GM23338 (cell line): ENCODE data around the gene SPA17. TPM values are rescaled to one million over a fixed set of nuclear protein-coding genes. Genes with fewer than 3 reads are reported as not detected.

Experiments used
- ATAC-seq: fragments of 200-7000 bp; cut with Tn5 transposase; 3 replicates; pipeline ENCODE4 v1.9.1; 2020
- DNase-seq: peaks from one replicate; pipeline ENCODE4 v3.0.0-alpha.2; 2015; ENCODE audit warnings: low spot score
- H2AFZ ChIP-seq: fragments of 200-600 bp; sonication (generic); 2 replicates; pipeline ENCODE4 v1.8.0; 2016; ENCODE audit warnings: antibody characterized with exemption, mild to moderate bottlenecking, moderate library complexity
- H3F3A ChIP-seq: fragments of 200-600 bp; sonication (generic); replicated peaks from 2 replicates; pipeline ENCODE4 v1.8.0; 2017; ENCODE audit warnings: antibody characterized with exemption, mixed run types, low read depth
- H3K27ac ChIP-seq: fragments of 200-600 bp; sonication (generic); 2 replicates; pipeline ENCODE4 v1.6.1; 2016; ENCODE audit warnings: low read depth
- H3K27me3 ChIP-seq: fragments of 200-600 bp; sonication (generic); 2 replicates; pipeline ENCODE4 v1.8.0; 2016; ENCODE audit warnings: mild to moderate bottlenecking, mixed run types, moderate library complexity; ENCODE audit not compliant: insufficient read depth
- H3K36me3 ChIP-seq: fragments of 200-600 bp; sonication (generic); 2 replicates; pipeline ENCODE4 v1.8.0; 2016; ENCODE audit warnings: mild to moderate bottlenecking; ENCODE audit not compliant: insufficient read depth
- H3K4me1 ChIP-seq: fragments of 200-600 bp; sonication (generic); 2 replicates; pipeline ENCODE4 v1.8.0; 2016; ENCODE audit warnings: mild to moderate bottlenecking, moderate library complexity; ENCODE audit not compliant: insufficient read depth
- H3K4me2 ChIP-seq: fragments of 200-600 bp; sonication (generic); 2 replicates; pipeline ENCODE4 v1.7.1; 2017; ENCODE audit warnings: mixed run types
- H3K4me3 ChIP-seq: fragments of 200-600 bp; sonication (generic); 2 replicates; pipeline ENCODE4 v1.6.1; 2016; ENCODE audit warnings: mixed run types
- H3K79me2 ChIP-seq: fragments of 200-600 bp; sonication (generic); replicated peaks from 2 replicates; pipeline ENCODE4 v1.8.0; 2017; ENCODE audit warnings: mild to moderate bottlenecking; ENCODE audit not compliant: insufficient read depth
- H3K9me2 ChIP-seq: fragments of 200-600 bp; sonication (generic); 2 replicates; pipeline ENCODE4 v1.8.0; 2017; ENCODE audit not compliant: insufficient read depth
- H4K20me1 ChIP-seq: fragments of 200-600 bp; sonication (generic); replicated peaks from 2 replicates; pipeline ENCODE4 v1.8.0; 2017; ENCODE audit warnings: mild to moderate bottlenecking; ENCODE audit not compliant: insufficient read depth
- H3K27ac Mint-ChIP-seq: 2 replicates; pipeline ENCODE4 v1.8.0; 2020; ENCODE audit warnings: inconsistent platforms, mild to moderate bottlenecking, moderate library complexity, mixed read lengths
- H3K27me3 Mint-ChIP-seq: 3 replicates; pipeline ENCODE4 v1.8.0; 2022; ENCODE audit warnings: low read depth, mild to moderate bottlenecking, moderate library complexity, mixed read lengths, inconsistent platforms; ENCODE audit not compliant: insufficient read depth, poor library complexity
- H3K36me3 Mint-ChIP-seq: 3 replicates; pipeline ENCODE4 v1.8.0; 2021; ENCODE audit warnings: low read depth, mild to moderate bottlenecking, inconsistent platforms, moderate library complexity, mixed read lengths
- H3K4me1 Mint-ChIP-seq: 3 replicates; pipeline ENCODE4 v1.8.0; 2020; ENCODE audit warnings: mild to moderate bottlenecking, inconsistent platforms, mixed read lengths
- H3K4me3 Mint-ChIP-seq: 3 replicates; pipeline ENCODE4 v1.8.0; 2021; ENCODE audit warnings: moderate library complexity, mild to moderate bottlenecking, inconsistent platforms, mixed read lengths
- H3K9me3 Mint-ChIP-seq: 3 replicates; pipeline ENCODE4 v1.8.0; 2020; ENCODE audit warnings: moderate library complexity, mild to moderate bottlenecking, inconsistent platforms, mixed read lengths
- JUNB ChIP-seq: IDR thresholded peaks from one replicate; pipeline ENCODE4 v1.6.1; 2016; ENCODE audit warnings: antibody characterized with exemption; ENCODE audit not compliant: unreplicated experiment
- POLR2AphosphoS5 ChIP-seq: IDR thresholded peaks from 2 replicates; pipeline ENCODE4 v1.6.1; 2016; ENCODE audit warnings: antibody characterized with exemption, low read depth
- polyA plus RNA-seq: library from polyadenylated mRNA; unstranded; fragments of >200 nt; fragmentation: Nextera tagmentation; extraction: Ambion mirVana; gene quantifications from 2 replicates; pipeline ENCODE4 v1.2.1, GENCODE V29; 2016
- total RNA-seq: library from RNA; depleted of rRNA; stranded (reverse); fragments of >200 nt; shearing (Covaris generic); gene quantifications from 2 replicates; pipeline ENCODE4 v1.2.3, GENCODE V29; 2014
- TF ChIP-seq, protein P1 (sequence below): fragments of 250-450 bp; sonication (Bioruptor Pico); IDR thresholded peaks from 2 replicates; pipeline ENCODE4 v1.5.0; 2020; ENCODE audit warnings: mild to moderate bottlenecking, moderate library complexity
- TF ChIP-seq, protein P2 (sequence below): IDR thresholded peaks from one replicate; pipeline ENCODE4 v1.6.1; 2018; ENCODE audit warnings: antibody characterized with exemption; ENCODE audit not compliant: unreplicated experiment

Gene SPA17
- total and polyA plus RNA-seq, 2 experiments from 2014 or later = 3.2 to 14.9 TPM

DNA sequence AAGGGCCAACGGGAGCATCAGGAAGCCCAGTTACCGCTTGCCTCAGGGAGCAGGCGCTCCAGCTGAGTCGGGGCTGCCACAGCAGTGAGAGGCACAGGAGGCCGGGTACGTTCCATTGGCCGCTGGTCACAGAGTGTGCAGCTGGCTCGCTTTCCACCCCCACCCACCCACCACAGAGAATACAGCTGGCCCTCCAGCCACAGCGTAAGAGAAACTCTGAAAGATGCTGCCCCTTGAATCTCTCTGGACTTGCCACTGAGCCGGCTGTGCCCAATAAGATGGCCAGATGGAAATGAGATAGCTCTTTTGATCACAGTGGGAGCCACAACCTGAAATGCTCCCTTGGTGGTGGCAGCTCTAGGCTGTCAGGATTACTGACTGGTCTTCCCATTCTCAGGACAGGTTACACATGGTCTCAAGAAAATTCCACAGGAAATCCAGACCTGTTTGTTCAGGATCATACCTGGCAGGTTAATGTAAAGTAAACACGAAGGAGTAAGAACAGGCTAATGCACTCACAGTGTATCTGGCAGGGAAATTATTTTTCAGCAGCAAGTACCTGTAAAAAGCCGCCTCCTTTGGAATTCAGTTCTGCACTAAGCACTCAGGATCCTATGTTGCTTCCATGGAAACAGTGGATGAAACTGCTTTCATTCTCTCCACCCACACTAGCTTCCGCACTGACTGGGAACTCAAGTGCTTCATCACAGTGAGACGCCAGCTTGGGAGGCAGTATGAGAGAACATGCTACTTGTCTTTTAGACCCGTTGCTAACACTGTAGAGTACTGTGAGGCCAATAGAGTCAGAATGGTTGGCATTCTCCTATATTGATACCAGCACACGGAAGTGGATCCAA lies 16.7 kb upstream of the SPA17 start (continued):
- TF ChIP-seq, protein P1, sequence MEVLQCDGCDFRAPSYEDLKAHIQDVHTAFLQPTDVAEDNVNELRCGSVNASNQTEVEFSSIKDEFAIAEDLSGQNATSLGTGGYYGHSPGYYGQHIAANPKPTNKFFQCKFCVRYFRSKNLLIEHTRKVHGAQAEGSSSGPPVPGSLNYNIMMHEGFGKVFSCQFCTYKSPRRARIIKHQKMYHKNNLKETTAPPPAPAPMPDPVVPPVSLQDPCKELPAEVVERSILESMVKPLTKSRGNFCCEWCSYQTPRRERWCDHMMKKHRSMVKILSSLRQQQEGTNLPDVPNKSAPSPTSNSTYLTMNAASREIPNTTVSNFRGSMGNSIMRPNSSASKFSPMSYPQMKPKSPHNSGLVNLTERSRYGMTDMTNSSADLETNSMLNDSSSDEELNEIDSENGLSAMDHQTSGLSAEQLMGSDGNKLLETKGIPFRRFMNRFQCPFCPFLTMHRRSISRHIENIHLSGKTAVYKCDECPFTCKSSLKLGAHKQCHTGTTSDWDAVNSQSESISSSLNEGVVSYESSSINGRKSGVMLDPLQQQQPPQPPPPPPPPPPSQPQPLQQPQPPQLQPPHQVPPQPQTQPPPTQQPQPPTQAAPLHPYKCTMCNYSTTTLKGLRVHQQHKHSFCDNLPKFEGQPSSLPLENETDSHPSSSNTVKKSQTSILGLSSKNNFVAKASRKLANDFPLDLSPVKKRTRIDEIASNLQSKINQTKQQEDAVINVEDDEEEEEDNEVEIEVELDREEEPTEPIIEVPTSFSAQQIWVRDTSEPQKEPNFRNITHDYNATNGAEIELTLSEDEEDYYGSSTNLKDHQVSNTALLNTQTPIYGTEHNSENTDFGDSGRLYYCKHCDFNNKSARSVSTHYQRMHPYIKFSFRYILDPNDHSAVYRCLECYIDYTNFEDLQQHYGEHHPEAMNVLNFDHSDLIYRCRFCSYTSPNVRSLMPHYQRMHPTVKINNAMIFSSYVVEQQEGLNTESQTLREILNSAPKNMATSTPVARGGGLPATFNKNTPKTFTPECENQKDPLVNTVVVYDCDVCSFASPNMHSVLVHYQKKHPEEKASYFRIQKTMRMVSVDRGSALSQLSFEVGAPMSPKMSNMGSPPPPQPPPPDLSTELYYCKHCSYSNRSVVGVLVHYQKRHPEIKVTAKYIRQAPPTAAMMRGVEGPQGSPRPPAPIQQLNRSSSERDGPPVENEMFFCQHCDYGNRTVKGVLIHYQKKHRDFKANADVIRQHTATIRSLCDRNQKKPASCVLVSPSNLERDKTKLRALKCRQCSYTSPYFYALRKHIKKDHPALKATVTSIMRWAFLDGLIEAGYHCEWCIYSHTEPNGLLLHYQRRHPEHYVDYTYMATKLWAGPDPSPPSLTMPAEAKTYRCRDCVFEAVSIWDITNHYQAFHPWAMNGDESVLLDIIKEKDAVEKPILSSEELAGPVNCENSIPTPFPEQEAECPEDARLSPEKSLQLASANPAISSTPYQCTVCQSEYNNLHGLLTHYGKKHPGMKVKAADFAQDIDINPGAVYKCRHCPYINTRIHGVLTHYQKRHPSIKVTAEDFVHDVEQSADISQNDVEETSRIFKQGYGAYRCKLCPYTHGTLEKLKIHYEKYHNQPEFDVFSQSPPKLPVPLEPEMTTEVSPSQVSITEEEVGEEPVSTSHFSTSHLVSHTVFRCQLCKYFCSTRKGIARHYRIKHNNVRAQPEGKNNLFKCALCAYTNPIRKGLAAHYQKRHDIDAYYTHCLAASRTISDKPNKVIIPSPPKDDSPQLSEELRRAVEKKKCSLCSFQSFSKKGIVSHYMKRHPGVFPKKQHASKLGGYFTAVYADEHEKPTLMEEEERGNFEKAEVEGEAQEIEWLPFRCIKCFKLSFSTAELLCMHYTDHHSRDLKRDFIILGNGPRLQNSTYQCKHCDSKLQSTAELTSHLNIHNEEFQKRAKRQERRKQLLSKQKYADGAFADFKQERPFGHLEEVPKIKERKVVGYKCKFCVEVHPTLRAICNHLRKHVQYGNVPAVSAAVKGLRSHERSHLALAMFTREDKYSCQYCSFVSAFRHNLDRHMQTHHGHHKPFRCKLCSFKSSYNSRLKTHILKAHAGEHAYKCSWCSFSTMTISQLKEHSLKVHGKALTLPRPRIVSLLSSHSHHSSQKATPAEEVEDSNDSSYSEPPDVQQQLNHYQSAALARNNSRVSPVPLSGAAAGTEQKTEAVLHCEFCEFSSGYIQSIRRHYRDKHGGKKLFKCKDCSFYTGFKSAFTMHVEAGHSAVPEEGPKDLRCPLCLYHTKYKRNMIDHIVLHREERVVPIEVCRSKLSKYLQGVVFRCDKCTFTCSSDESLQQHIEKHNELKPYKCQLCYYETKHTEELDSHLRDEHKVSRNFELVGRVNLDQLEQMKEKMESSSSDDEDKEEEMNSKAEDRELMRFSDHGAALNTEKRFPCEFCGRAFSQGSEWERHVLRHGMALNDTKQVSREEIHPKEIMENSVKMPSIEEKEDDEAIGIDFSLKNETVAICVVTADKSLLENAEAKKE (CRISPR knock-in tag) = no peak

DNA sequence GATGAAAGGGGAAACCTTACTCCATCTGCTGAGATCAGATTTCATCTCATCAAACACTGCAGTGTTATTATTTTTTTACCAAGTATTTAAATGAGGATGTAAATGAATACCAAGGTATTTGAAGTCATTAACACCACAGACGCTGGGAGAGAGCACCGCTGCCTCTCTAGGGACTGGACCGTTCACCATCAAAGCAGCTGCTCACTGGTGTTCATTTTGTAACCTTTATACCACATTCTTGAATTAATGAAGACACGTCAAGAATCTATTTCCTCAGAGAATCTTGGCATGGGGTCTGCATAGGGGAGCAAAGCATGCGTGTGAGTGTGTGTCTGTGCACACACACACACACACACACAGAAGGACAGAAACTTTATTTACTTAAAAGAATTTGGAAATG lies 15.8 kb upstream of the SPA17 start:
- H3K9me2 ChIP-seq = no peaks in the 10 kb centered on the region
- H3K27ac Mint-ChIP-seq = no peak overlapping the region
- peaks cover 7% of the 10 kb centered on the region for H3K27me3 Mint-ChIP-seq
- peaks cover 17% of the 10 kb centered on the region for H3K4me1 ChIP-seq
- peak; percentile 51 for ATAC-seq
- no peak overlapping the region for H3K27ac ChIP-seq
- H3F3A ChIP-seq = no peaks in the 10 kb centered on the region
- peak overlapping the region; percentile 6; the same call in 1 of the 2 replicates for H3K4me2 ChIP-seq
- no peaks in the 10 kb centered on the region for H3K79me2 ChIP-seq
- 0 out of 3 replicates have a peak overlapping the region, but pooled peaks have one; percentile 7 for H3K4me3 Mint-ChIP-seq
- H4K20me1 ChIP-seq = no peaks in the 10 kb centered on the region
- no peak overlapping the region for H2AFZ ChIP-seq
- no peaks in the 10 kb centered on the region for H3K36me3 Mint-ChIP-seq
- no peaks in the 10 kb centered on the region for H3K9me3 Mint-ChIP-seq
- no peaks in the 10 kb centered on the region for H3K36me3 ChIP-seq
- TF ChIP-seq POLR2AphosphoS5 (no peak), JUNB (no peak)
- TF ChIP-seq, protein P2, sequence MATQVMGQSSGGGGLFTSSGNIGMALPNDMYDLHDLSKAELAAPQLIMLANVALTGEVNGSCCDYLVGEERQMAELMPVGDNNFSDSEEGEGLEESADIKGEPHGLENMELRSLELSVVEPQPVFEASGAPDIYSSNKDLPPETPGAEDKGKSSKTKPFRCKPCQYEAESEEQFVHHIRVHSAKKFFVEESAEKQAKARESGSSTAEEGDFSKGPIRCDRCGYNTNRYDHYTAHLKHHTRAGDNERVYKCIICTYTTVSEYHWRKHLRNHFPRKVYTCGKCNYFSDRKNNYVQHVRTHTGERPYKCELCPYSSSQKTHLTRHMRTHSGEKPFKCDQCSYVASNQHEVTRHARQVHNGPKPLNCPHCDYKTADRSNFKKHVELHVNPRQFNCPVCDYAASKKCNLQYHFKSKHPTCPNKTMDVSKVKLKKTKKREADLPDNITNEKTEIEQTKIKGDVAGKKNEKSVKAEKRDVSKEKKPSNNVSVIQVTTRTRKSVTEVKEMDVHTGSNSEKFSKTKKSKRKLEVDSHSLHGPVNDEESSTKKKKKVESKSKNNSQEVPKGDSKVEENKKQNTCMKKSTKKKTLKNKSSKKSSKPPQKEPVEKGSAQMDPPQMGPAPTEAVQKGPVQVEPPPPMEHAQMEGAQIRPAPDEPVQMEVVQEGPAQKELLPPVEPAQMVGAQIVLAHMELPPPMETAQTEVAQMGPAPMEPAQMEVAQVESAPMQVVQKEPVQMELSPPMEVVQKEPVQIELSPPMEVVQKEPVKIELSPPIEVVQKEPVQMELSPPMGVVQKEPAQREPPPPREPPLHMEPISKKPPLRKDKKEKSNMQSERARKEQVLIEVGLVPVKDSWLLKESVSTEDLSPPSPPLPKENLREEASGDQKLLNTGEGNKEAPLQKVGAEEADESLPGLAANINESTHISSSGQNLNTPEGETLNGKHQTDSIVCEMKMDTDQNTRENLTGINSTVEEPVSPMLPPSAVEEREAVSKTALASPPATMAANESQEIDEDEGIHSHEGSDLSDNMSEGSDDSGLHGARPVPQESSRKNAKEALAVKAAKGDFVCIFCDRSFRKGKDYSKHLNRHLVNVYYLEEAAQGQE = no peak
- no peak overlapping the region for H3K4me3 ChIP-seq
- peaks cover 21% of the 10 kb centered on the region for H3K4me1 Mint-ChIP-seq
- peak; percentile 42 for DNase-seq
- H3K27me3 ChIP-seq = no peaks in the 10 kb centered on the region
